NCI-H774 (cell line): ENCODE results near the gene PDK2.

Source experiments
- DNase-seq: peaks from one replicate; lab custom pipeline; 2025; lab: John Stamatoyannopoulos, UW

Gene PDK2

DNA sequence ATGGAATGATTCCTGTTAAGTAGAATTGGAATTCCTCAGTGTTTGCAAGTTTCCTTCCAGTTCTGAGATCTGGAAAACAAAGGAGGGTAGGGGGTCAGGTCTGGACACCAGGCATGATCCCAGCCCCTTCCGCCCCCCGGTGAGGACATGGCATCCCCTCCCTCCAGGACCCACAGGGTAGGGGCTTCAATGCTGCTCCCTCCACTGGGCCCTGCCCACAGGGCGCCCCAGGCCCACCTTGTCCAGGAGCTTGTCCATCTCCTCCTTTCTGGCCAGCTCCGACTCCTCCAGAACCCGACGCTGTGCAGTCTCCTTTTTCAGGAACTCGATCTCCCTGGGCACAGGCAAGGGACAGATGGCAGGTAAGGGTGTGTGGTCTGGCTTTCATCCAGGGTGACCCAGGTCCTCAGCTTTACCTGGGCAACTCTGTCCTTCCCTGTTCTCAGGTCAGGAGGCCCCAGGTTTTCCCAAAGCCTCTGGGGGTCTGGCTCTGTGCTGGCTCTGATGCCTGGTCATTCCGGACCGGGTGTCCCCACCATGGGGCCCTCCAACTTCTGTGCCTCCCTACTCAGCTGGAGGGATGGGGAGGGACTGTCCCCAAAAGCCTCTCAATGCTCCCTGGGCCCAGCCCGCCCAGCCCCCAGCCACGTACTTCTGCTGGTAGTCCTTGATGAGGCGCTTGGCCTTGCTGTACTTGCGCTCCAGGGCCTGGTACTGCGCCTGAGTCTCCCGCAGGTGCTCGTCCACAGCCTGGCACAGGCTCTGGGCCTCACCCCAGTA, 40.4 kb downstream of the PDK2 start:
- DNase-seq = no peak

DNA sequence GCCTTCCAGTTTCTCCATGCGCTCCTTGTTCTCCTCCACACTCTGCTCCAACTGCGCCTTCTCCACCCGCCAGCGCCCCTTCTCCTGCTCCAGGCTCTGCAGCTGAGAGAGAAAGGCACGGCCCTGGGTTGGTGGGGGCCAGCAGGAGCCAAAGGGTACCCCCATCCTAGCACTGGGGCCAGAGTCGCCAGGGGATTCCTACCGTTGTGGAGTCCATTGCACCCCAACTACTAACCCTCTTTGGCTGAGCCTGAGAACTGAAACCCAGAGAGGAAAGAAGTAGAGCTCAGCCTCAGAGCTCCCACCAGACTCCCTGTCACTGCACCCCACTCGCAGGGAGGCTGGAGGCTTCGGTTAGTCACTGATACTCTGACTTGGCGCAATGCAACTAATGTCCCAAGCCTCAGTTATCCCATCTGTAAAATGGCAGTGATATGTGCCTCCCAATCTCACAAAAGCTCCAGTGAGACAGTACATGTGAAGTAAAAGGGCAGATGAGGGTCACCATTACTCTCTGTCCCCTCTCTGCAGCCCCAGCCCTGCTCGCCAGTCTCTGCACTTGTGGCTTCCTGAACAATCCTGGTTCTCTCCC, 41.0 kb downstream of the PDK2 start:
- DNase-seq = no peak

DNA sequence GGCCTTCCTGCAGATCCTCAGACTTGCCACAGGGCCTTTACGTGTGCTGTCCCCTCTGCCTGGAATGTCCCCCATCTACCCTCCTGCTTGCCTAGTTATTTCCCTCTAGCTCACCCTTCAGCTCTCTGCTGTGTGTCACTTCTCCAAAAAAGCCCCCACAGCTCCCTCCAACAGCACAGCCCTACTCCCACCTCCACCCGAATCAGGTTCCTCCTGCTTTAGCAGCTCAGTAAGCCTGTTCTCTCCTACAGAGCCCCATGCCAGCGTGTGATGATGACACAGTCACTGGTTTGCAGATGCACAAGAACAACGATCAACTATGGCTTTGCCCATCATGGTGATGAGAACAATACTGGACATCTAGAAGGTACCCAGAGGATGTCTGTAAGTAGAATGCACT, 41.9 kb downstream of the PDK2 start:
- no peak for DNase-seq

DNA sequence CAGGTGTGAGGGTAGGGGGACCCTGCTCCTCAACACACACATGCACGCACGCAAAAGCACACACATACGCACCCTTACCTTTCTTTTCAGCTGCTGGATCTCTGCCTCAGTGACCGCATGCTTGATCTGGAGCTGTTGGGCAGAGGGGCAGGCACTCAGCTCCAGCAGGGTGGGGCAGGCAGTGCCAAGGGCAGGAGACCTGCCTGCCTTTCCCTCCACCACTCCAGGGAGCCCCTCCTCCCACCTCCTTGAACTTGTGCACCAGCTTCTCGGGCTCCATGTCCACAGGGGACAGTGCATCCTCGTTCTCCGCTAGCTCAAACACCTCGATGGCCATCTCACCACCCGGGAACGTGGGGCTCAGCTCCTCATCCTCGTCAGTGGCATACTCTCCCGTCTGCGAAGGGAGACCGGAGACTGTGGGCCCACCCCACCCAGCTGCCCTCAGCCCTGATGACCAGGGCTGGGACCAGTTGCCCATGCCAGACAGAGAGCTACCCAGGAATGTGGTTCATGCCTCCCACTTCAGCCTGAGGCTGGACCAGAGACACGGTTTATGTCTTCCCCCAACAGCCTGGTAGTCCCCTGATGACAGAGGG, 44.1 kb downstream of the PDK2 start:
- DNase-seq = no peak

DNA sequence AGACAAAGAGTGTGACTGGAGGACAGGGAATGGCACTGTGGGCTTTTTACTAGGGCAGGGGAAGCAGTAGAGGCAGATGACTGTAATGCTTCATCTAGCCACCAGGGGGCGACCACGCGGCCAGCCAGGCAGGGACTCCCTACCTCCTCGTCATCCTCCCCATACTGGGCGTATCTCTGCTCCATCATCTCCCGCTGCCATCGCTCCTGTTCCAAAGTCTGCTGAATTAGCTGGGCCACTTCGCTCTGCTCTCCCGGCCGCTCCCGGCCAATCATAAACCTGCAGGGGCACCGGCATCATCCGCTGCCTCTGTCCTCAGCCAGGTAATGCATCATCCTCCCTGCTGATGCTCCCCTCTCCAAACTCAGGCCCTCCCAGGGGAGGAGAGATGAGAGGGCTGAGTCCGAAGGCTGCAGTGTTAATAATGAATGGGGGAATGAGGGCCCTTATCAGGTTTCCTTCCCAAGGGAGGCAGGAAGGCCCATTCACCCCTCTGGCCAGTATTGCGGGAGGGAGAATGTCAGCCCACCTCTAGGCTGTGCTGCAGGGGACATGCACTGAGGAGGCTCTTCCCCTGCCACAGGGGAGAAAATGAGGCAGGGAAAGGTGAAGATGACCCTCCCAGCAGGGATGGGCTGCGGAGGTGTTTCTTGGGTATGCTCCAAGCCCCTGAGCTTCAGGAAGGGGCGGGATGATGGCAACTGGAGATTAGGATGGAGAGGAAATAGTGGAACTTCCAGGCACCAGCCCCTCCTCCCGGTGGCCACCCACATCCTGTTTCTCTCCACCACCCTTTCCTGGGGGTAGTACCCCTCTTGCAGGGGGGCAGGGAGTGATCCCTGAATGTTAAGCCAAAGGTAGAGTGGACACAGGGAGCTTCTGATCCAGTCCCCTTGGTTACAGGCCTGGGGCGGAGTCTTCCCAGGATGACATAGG, 45.1 kb downstream of the PDK2 start:
- DNase-seq = no peak

DNA sequence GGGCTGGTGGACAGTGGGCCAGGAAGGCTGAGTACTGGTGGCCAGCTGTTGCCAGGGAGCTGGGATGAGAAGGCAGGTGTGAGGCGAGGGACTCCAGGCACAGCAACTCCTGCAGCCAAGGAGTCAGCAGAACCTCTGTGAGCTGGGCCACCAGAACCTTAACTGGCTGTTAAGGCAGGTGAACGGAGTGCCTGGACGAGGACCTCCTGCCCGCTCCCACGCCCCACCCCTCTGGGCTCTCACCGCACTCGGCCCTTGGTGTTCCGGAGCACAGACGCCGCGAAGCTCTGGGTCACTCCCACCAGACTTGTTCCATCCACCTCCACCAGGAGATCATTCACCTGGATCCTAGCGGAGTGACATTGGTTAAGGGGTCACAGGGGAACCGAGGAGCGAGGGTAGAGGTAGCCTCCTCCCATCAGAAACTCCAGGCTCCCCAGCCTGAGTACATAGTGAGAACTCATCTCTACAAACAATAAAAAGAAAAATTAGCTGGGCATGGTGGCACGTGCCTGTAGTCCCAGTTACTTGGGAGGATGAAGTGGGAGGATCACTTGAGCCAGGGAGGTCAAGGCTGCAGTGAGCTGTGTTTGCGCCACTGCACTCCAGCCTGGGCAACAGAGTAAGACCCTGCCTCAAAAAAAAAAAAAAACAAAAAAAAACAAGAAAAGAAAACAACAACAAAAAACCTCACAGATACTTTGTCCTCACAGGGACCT, 46.0 kb downstream of the PDK2 start:
- no peak for DNase-seq

DNA sequence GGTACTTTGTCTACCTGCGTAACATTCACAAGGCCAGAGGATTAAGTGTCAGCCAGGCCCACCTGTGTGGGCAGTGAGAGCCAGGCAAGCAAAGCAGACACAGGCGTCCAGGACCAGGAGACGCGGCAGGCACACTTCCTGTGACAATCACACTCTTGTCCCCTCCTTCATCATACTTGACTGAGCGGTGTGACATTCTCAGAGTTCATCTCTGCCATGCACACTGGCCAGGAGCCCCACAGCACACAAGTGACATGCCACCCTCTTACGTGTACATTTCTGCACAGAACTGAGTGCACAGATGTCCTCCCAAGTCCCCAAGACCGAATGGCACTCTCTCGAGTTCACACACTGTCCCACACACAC, 46.6 kb downstream of the PDK2 start:
- DNase-seq = no peak

DNA sequence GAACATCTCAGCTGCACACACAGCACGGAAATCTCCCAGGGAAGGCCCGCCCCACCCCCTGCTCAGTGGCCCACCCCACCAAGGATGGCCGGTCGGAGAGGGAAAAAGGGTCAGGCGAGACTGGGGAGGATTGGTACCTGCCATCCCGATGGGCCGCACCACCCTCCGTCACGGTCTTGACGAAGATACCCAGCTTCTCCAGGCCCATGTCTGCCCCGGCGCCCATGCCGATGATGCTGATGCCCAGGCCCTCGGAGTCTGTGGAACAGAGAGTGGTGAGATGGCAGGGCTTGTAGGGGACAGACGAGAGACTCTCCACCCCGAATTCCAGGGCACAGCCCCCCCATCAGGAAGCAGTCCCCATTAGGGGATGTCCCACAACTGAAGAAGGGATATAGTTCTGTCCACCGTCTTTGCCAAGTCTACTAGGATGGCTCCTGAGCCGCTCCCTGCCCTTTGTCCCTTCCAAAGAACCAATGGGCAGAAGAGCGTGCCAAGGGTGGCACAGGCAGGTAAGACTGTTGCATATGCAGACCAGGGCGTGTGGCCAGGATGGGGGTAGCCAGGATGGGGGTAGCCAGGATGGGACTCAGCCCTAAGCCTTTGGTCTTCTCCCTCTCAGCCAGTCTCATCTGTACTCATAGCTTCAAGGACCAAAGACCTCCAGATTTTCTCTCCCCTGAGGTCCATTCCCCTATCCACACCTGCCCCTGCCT, 48.5 kb downstream of the PDK2 start:
- DNase-seq = no peak

DNA sequence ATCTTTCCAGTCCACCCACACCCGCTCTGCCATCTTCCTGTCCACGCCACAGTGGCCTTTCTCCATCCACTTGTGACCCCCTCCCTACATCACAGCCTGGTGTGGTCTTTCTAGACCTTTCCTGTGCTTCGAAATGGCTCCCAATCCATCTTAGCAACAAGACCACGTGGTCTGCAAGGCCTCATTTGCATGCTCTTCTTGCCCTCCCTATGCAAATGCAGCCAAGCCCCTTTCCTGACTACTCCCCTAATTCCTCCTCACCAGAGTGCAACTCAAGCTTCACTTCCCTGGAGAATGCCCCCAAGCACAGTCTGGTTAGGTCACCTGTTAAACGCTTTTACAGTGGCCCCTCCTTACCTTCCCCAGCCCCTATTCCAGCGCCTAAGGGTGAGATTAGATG, 49.2 kb downstream of the PDK2 start:
- DNase-seq = no peak

DNA sequence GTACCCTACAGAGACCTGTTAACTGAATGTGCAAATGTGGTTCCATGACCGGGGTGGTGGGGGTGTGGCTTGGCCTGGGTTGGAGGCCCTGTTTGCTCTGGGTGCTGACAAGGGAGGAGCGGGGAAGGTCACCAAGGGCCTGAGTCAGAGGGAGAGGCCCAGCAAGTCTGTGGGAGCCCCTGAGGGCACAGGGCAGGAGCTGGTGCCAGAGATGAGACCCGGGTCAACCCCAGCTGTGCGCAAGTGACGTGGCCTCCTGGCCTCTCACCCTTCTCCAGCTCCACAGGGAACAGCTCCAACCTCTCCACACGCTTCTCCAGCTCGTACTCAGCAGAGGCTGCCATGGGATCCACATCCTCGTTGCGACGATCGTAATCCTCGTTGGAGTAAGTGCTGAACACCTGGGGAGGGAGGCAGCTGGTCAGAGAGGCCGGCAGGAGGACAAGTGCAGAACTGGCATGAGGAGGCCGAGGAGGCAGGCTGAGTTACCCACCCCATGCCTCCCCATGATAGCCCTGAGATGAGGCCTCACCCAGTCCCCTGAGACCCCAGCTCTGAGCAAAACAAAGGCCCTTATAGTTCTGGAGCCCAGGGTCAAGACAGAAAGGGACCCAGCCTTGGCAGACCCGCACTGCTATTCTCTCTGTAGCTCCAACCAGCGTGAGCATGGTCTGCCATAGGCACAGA, 49.8 kb downstream of the PDK2 start:
- DNase-seq = no peak

DNA sequence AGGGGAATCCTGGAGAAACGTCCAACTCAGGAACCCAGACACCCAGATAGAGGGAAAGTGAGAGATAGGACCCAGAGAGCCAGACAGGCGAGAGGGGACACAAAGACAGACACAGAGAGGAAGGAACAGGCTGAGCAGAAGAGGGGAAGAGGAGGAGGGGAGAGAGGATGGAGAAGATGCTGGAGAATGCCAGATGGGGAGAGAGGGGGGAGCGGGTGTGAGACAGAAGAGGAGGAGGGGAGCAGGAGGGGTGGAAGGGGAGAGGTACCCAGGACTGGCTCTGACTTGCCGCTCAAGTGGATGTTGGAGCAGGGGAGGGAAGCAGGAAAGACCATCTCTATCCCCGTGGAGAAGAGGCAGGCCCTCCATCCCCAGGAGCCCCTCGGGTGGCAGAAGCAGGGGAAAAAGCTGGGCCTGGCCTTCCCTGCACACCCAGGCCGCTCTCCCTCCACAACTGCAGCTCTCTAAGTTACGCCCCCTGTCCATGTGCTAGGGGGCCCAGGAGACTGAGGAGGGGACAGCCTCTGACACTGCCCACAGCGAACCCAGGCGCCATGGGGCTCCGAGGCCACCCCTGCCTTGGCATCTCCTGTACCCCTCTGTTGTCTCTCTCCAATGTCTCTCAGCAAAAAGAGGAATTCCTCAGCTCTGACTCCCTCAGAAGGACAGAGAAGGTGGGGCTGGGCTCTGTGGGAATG, 50.5 kb downstream of the PDK2 start:
- DNase-seq = no peak

DNA sequence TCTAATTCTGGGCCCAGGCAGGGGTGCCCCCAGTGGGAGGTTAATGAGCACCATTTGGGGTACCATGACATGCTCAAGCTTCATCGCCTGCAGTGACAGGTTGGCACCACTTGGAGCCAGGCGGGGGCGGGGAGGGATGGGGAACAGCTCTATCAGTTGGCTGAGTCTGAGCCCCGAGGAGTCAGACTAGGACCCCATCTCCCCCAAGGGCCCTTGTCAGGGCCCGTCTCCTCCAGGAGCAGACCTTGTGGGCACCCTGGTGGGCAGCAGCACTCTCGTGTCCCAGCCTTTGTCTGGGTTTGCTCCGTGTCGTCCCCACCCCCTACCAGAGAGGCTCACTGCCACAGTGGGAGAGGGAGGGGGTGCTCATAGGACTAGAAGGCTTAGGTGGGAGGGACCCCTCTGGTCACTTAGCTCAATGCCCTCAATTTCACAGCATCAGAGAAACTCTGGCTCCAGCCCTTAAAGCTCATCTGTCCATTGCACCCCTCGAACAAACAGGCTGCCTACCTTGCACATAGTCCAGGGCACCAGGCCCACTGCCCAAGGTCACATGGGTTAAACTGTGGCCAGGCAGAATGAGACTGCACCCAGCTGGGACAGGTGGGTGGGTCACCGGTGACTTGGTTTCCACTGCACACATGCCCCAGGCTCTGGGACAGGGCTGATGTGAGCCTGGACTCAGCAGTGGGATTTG, 51.2 kb downstream of the PDK2 start:
- DNase-seq = no peak

DNA sequence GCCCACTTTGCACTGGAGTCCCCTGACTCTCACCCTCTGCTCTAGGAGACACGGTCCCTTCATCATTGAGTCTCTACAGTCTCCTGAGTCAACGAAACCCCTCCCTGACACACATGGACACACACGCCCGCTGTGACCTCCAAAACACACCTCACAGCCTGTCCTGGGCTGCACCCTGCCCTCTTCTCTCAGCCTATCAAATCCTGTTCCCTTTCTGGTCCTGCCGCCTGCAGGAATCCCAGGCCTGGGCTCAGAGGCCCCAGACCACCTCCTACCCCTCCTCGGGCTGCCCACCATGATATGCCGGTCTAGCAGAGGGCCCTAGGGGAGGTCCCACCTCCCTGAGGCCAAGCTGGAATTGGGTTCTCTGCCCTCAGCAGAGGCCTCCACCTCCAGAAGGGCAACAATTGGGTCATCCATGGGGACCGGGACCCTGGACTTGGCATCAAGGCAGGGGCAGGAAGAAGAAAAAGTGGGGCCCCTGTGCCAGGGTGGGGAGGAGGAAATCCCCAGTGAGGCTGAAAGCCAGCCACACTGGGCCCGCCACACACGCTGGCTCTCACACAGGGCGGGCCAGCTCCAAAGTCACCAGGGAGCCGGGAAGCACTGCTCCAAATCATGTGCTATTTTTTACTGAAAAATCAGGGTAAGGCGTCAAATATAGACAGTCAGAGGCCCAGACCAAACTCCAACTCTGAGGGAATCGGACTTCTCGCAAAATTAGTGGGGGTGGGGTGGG, 51.9 kb downstream of the PDK2 start:
- no peak for DNase-seq

DNA sequence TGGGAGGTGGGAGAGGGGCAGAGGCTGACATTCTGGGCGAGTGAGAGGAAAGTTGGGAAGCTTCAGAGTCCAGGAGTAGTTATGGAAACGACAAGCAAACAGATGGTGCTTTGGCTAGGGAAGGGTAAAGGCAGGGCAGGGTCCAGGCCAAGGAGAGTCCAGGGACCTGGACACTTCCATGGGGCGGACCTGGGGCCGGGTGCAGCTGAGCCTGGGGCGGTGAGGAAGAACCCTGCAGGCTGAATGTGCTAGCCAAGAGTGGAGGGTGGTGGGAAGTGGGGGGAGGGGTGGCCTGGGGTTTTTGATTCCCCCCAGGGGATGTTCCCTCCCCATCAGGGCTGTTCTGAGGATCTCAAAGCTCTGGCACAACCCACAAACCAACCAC, 52.7 kb downstream of the PDK2 start:
- DNase-seq = no peak

DNA sequence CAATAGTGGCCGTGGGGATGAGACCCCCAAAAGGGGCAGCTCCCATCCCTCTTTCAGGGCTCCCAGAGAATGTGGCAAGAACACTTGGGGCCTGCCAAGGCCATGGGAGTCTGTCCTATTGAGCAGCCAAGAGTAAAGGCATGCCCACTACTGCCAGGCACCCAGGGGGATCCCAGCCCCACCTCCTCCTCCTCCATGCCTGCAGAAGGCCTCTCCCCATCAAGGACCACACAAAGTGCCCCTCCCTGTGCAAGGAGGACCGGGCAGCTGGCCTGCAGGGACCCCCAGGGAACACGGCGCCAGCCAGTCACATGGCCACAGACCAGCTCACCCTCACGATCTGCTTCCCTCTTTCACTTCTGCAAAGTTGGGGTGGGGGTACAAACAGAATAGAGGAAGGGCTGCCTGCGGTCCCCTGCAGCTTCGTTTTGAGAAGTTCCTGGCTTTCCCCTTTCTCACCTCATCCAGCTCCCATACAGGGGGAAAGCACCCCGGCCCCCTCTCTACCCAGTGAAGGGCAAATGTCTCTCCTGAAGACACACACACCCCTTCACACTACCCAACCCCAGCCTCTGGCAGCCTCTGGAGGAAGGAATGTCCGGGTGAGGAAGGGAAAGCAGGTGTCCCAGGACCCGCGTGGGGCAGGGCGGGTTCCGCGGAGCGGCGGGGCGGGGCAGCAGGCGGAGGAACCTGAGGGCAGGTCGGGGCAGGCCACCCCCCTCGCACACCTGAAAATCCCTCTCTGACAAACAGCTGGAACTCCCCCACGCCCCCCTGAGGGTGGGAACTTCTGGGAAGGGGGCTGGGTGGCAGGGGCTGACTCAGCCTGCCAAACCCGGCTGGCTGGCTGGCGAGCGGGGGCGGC, 53.3 kb downstream of the PDK2 start:
- no peak for DNase-seq

DNA sequence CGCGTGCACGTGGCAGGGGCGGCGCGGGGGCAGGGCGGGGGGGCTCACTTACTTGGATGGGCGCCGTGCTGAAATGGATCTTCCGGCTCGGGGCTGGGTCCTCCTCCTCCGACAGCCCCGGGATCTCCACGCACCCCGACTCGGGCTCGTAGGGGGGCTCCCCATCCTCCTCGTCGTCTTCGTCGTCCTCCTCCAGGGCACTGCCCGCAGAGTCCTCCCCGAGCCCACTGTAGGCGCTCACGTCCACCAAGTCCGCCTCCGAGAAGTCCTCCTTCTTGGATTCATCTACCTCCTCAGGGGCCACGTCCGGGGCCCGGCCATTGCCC, 53.9 kb downstream of the PDK2 start:
- no peak for DNase-seq

DNA sequence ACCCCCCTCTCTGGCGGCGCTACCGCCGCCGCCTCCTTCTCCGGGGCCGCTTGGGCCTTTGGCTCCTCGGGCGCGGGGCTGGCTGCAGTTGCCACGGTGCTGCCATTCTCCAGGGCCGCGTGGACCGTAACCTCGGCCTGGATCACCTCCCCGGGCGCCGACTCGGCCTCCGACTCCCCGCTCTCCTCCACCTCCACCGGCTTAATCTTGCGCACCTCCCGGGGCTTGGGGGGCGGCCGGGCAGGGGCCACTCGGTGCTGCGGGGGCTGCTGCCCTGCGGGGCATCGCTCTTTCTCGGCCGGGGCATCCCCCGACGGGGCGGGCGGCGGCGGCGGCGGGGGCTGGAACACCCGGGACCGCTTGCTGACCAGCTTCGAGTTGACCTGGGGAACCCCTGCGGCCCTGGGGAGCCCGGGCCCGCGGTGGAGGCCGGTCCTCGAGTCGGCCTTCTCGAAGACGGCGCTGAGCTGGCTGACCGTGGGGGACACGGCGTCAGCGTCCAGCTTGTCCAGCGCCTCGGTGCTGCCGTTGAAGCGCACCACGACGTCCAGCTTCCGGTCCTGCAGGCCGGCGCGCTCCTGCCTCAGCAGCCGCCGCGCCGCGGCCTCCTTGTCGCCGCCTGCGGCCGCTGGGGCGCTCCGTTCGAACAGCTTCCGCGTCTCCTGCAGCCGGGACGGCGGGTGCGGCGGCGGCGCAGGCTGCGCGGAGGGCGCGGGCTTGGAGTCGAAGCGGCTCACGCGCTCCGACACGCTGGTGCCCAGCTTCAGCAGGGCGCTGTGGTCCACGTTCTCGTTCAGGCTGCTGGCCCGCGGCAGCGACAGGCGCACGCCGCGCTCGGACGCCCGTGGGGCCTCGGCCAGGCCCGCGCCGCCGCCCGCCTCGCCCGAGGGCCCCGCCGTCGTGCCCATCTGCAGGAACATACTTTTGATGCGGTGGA, 54.5 kb downstream of the PDK2 start:
- DNase-seq = peak; percentile 63
